PFSK-1 (cell line): ENCODE measurements around the gene MBOAT7.

ENCODE experiments used
- FOXP2 ChIP-seq: optimal IDR thresholded peaks from 2 replicates; pipeline ENCODE3; 2011; ENCODE audit warnings: borderline replicate concordance, control low read depth, inconsistent platforms; ENCODE audit not compliant: insufficient read depth; ENCODE audit errors: extremely low read length, extremely low read depth
- POLR2AphosphoS5 ChIP-seq: IDR thresholded peaks from 2 replicates; pipeline ENCODE4 v1.6.1; 2012; ENCODE audit warnings: low read depth, mild to moderate bottlenecking, control low read depth, low read length, moderate library complexity
- SIN3A ChIP-seq: IDR thresholded peaks from 2 replicates; pipeline ENCODE4 v1.6.1; 2012; ENCODE audit warnings: mild to moderate bottlenecking, low read length, moderate library complexity, borderline replicate concordance; ENCODE audit not compliant: insufficient read depth
- TAF1 ChIP-seq: IDR thresholded peaks from 2 replicates; pipeline ENCODE4 v1.6.1; 2012; ENCODE audit warnings: low read length, control low read depth, borderline replicate concordance; ENCODE audit not compliant: insufficient read depth
- TF ChIP-seq, protein P1 (sequence below), 2 experiments: IDR thresholded peaks; 2 replicates each; pipeline versions ENCODE4 v1.6.1 to v1.8.0; 2011 to 2012; ENCODE audit warnings: low read depth in 2 of 2, low read length in 2 of 2, control low read depth in 1 of 2, inconsistent platforms in 1 of 2, mild to moderate bottlenecking in 1 of 2, moderate library complexity in 1 of 2; ENCODE audit not compliant: insufficient read depth in 1 of 2

The MBOAT7 gene

DNA sequence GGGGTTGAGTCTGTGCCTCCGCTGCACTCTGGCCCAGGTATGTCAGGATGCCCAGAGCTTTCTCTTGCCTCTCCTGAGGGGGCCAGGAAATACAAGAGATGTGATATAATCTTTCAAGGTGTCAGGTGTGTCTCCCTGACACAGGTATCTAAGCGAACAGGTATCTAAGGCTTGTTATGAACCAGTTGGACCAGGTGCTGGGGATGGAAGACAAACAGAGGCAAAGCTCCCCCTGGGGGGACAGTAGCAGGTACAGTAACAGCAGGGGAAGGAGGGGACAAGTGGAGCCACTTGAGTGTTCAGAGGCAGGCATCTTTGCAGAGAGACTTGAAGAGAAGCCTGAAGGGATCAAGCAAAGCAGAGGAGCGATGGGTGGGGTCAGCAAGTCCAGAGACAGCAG, 32.4 kb downstream of the MBOAT7 start:
- TF ChIP-seq, protein P1, sequence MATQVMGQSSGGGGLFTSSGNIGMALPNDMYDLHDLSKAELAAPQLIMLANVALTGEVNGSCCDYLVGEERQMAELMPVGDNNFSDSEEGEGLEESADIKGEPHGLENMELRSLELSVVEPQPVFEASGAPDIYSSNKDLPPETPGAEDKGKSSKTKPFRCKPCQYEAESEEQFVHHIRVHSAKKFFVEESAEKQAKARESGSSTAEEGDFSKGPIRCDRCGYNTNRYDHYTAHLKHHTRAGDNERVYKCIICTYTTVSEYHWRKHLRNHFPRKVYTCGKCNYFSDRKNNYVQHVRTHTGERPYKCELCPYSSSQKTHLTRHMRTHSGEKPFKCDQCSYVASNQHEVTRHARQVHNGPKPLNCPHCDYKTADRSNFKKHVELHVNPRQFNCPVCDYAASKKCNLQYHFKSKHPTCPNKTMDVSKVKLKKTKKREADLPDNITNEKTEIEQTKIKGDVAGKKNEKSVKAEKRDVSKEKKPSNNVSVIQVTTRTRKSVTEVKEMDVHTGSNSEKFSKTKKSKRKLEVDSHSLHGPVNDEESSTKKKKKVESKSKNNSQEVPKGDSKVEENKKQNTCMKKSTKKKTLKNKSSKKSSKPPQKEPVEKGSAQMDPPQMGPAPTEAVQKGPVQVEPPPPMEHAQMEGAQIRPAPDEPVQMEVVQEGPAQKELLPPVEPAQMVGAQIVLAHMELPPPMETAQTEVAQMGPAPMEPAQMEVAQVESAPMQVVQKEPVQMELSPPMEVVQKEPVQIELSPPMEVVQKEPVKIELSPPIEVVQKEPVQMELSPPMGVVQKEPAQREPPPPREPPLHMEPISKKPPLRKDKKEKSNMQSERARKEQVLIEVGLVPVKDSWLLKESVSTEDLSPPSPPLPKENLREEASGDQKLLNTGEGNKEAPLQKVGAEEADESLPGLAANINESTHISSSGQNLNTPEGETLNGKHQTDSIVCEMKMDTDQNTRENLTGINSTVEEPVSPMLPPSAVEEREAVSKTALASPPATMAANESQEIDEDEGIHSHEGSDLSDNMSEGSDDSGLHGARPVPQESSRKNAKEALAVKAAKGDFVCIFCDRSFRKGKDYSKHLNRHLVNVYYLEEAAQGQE (IDR thresholded peaks at IDR 0.05; ENCODE audit: insufficient read depth in 1 of 2, low read depth in 2 of 2, low read length in 2 of 2), result no peak
- TF ChIP-seq SIN3A, result no peak
- TF ChIP-seq FOXP2, result no peak
- TF ChIP-seq TAF1, result no peak
- no peak for TF ChIP-seq POLR2AphosphoS5

DNA sequence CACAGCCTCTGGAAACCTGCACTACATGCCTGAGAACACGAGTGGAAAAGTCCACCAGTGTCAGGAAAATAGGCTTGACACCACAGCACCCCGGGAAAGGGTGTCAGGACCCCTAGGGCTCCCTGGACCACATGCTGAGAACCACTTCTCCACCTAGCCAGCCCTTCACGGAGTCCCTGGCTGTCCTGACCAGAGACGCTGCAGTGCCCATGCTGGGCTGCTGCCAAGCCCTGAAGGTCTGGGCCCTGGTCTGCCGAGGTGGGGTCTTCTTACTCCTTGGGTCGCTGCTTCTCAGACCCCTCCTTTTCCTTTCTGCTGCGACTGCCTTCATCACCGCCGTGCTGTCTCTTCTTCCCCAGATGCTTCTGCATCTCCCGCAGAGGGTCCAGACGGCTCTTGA, 32.9 kb downstream of the MBOAT7 start:
- TF ChIP-seq SIN3A, result no peak
- TF ChIP-seq POLR2AphosphoS5, result no peak; the same call in 1 of the 2 replicates
- no peak for TF ChIP-seq FOXP2
- TF ChIP-seq TAF1, result no peak
- TF ChIP-seq, protein P1 (IDR thresholded peaks at IDR 0.05; ENCODE audit: insufficient read depth in 1 of 2, low read depth in 2 of 2, low read length in 2 of 2), result no peak

DNA sequence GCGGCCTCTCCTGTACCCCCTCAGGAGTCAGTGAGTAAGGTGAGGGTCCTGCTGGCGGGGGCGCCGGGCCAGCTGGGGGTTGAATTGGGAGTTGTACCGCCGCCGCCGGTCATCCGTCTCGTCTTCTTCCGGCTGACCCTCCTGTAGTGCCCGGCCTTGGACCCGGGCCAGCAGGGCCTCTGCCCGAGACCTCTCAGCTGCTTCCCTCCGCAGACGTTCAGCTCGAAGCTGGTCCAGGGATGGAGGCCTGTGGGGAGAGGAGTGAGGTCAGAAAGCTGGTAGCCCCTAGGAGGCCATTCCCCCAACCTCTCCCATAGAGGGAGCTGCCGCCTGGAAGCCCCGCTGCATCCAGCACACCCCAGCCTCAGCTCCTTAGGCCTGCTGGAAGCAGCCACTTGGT, 33.7 kb downstream of the MBOAT7 start:
- TF ChIP-seq FOXP2, result no peak
- TF ChIP-seq POLR2AphosphoS5, result 0 out of 2 replicates have a peak, but pooled peaks have one; percentile 3

DNA sequence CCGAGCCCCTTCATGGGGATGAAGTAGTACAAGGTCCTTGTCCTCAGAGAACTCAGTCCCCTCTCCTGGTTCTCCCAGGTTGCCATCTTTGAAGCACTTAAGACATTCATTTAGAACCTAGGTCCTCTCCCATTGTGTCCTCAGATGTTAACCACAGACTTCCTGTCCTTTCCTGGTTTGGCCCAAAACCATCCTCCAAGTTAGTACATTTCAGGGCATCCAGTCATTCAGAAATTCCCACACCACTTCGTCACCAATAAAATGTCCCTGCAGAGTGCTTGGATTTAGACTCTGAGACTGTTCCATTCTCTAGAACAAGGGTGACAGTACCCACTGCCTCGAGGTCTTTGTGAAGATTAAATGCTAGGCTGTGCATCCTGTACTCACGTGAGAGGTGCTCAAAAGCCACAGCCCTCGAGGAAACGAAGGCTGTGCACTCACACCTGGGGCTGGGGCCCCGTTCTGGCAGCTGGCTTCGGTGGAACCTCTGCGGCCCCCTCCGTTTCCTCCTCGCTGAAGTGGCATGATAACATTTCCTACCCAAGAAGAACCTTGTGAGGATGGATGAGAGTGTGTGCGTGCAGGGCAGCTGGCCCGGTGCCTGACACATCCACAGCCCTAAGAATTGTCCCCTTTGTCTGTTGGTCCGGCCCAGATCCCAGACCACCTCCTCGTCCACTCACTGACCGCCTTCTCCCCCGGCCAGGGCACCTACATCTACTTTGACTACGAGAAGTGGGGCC, 34.6 kb downstream of the MBOAT7 start:
- TF ChIP-seq FOXP2 (no peak), SIN3A (no peak), POLR2AphosphoS5 (no peak), TAF1 (no peak)
- TF ChIP-seq, protein P1 (IDR thresholded peaks at IDR 0.05; ENCODE audit: insufficient read depth in 1 of 2, low read depth in 2 of 2, low read length in 2 of 2), result no peak

DNA sequence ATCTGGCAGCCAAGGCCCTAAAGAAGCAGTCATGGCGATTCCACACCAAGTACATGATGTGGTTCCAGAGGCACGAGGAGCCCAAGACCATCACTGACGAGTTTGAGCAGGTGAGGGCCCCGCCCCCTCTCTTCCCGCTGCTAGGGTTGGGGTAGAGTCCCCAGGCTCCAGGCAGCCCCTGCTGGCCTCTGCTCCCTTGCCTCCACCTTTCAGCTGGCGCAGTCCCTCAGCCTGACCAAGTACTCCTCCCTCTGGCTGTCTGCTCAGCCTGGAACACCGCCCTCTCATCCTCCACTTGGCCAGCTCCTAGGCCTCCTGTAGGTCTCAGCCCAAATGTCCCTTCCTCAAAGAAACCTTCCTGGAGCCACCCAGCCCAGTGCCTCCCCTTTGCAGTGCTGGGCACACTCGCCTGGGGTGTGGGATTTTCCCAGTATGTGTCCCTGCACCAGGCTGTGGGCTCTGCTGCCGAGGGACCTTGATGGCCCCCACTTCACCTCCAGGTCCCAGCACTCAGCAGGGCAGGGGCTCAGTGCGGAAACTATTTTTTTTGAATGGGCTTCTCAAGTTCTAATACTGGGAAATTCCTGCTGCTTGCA, 35.6 kb downstream of the MBOAT7 start:
- TF ChIP-seq, protein P1 (IDR thresholded peaks at IDR 0.05; ENCODE audit: insufficient read depth in 1 of 2, low read depth in 2 of 2, low read length in 2 of 2), result no peak
- TF ChIP-seq TAF1 (no peak), POLR2AphosphoS5 (no peak; the same call in 1 of the 2 replicates), SIN3A (no peak), FOXP2 (no peak)
